AG08396 (cell line): ENCODE results near the gene EMC9.

Experiments
- DNase-seq: peaks from one replicate; pipeline ENCODE4 v3.0.0; 2012; ENCODE audit warnings: low spot score, mixed read lengths

Gene EMC9

GRCh38 chr14:24141097-24141880 is at the start of gene EMC9:
TSS of gene EMC9 (minus strand) at chr14:24141591. CDS start at chr14:24141304, 287 bp downstream.
- peak; percentile 98 for DNase-seq

- DNase-seq: no peak
These were observed 49.0 kb upstream of the EMC9 start for GRCh38 chr14:24190416-24190815.

- no peak for DNase-seq
These were observed 48.1 kb upstream of the EMC9 start for GRCh38 chr14:24189460-24189859.

- no peak for DNase-seq
These were observed 47.6 kb upstream of the EMC9 start for GRCh38 chr14:24189059-24189375.

- DNase-seq: peak; percentile 98
These were observed 47.1 kb upstream of the EMC9 start, which contains the start of gene IPO4 for GRCh38 chr14:24188251-24189058. TSS of gene IPO4 (minus strand) at chr14:24188816. CDS start at chr14:24188787, 29 bp downstream.

- DNase-seq: no peak
These were observed 46.1 kb upstream of the EMC9 start for GRCh38 chr14:24187539-24187915.

GRCh38 chr14:24186831-24187538 is 45.6 kb upstream of the EMC9 start:
- DNase-seq: no peak

- no peak for DNase-seq
These were observed 44.4 kb upstream of the EMC9 start for GRCh38 chr14:24185741-24186140.

GRCh38 chr14:24185026-24185425 is 43.6 kb upstream of the EMC9 start:
- DNase-seq: no peak

- DNase-seq: no peak
These were observed 42.9 kb upstream of the EMC9 start for GRCh38 chr14:24184104-24184970.

GRCh38 chr14:24183014-24183481 is 41.7 kb upstream of the EMC9 start:
- no peak for DNase-seq

- DNase-seq: no peak
These were observed 40.9 kb upstream of the EMC9 start for GRCh38 chr14:24182110-24182882.

- no peak for DNase-seq
These were observed 40.1 kb upstream of the EMC9 start for GRCh38 chr14:24181371-24182077.

- DNase-seq: peak; percentile 69
These were observed 38.8 kb upstream of the EMC9 start for GRCh38 chr14:24179961-24180796.

- DNase-seq: no peak
These were observed 38.0 kb upstream of the EMC9 start for GRCh38 chr14:24179294-24179960.

GRCh38 chr14:24178399-24179178 is 37.2 kb upstream of the EMC9 start:
- DNase-seq: no peak

- DNase-seq: no peak
These were observed 36.5 kb upstream of the EMC9 start for GRCh38 chr14:24177891-24178290.
